Measurements from ENCODE around the gene MRPL12. TPM values are rescaled to one million over a fixed set of nuclear protein-coding genes. Genes with fewer than 3 reads are reported as not detected.

MRPL12 gene
- total and polyA plus RNA-seq, 2 donors (not counting 1 experiment from before 2014, with no cell fraction given), result 23.8 to 25.6 TPM

DNA sequence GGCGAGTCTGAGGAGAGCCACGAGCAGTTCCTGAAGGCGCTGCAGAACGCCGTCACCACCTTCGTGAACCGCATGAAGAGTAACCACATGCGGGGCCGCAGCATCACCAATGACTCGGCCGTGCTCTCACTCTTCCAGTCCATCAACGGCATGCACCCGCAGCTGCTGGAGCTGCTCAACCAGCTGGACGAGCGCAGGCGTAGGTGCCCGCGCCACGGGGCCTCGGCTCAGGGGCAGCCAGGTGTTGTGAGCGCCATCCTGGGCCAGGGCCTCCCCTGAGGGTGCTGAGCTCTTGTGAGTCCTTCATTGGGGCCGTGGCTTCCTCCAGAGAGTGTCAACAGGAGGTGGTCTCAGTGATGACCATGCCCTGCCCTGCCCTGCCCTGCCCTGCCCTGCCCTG is 7.4 kb upstream of the MRPL12 start:
- no peaks in the 10 kb centered on the region for H3K9me3 ChIP-seq (ENCODE audit: control extremely low read depth in 1 of 3, control insufficient read depth in 2 of 3, insufficient read depth in 1 of 3, low read length in 2 of 3)
- POLR2A ChIA-PET, result no interaction called here
- WGBS (ENCODE audit: insufficient coverage), result 97% methylated on average over 22 of the region's 22 CpGs
- H3K27ac ChIP-seq (ENCODE audit: low read length in 2 of 2), result no peak overlapping the region
- ATAC-seq (ENCODE audit: low read depth) (no peak), DNase-seq (no peak)
- TF ChIP-seq, protein P1, sequence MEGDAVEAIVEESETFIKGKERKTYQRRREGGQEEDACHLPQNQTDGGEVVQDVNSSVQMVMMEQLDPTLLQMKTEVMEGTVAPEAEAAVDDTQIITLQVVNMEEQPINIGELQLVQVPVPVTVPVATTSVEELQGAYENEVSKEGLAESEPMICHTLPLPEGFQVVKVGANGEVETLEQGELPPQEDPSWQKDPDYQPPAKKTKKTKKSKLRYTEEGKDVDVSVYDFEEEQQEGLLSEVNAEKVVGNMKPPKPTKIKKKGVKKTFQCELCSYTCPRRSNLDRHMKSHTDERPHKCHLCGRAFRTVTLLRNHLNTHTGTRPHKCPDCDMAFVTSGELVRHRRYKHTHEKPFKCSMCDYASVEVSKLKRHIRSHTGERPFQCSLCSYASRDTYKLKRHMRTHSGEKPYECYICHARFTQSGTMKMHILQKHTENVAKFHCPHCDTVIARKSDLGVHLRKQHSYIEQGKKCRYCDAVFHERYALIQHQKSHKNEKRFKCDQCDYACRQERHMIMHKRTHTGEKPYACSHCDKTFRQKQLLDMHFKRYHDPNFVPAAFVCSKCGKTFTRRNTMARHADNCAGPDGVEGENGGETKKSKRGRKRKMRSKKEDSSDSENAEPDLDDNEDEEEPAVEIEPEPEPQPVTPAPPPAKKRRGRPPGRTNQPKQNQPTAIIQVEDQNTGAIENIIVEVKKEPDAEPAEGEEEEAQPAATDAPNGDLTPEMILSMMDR (IDR thresholded peaks at IDR 0.05), result no peak
- no peak for TF ChIP-seq EZH2 (IDR thresholded peaks at IDR 0.05; ENCODE audit: borderline replicate concordance, insufficient read depth, low read depth, low read length, poor library complexity, severe bottlenecking)
- H3K27me3 ChIP-seq (replicated peaks in 1 of 4; ENCODE audit: control extremely low read depth in 1 of 4, control insufficient read depth in 3 of 4, insufficient read depth in 4 of 4, low read length in 3 of 4), result no peaks in the 10 kb centered on the region
- H3K4me1 ChIP-seq (ENCODE audit: control insufficient read depth in 2 of 2, insufficient read depth in 2 of 2, low read length in 2 of 2), result no peaks in the 10 kb centered on the region
- intact Hi-C loops (cut with micrococcal nuclease), result no loop called here
- peaks cover 29% of the 10 kb centered on the region for H3K79me2 ChIP-seq (ENCODE audit: control insufficient read depth, insufficient read depth, low read length)
- peaks cover 42% of the 10 kb centered on the region for H4K20me1 ChIP-seq (ENCODE audit: control insufficient read depth, insufficient read depth, low read length, poor library complexity, severe bottlenecking)
- no peaks in the 10 kb centered on the region for H3K27me3 Mint-ChIP-seq
- no peaks in the 10 kb centered on the region for H3K9me3 Mint-ChIP-seq (ENCODE audit: insufficient read depth)
- no peak overlapping the region for H3K4me3 ChIP-seq (ENCODE audit: control extremely low read depth in 1 of 5, extremely low read depth in 1 of 5, insufficient read depth in 1 of 5, low read depth in 2 of 5, low read length in 4 of 5)
- no peak overlapping the region for H3K4me3 Mint-ChIP-seq
- CTCF ChIA-PET, result no interaction called here
- H3K4me1 Mint-ChIP-seq, result peaks cover under 1% of the 10 kb centered on the region
- no peak overlapping the region for H3K9ac ChIP-seq (ENCODE audit: low read length)
- H3K4me2 ChIP-seq (replicated peaks; ENCODE audit: low read depth, low read length, poor library complexity, severe bottlenecking), result no peak overlapping the region
- no peak overlapping the region for H3K27ac Mint-ChIP-seq
- H3K36me3 ChIP-seq (replicated peaks in 1 of 2; ENCODE audit: control extremely low read depth in 1 of 2, control insufficient read depth in 1 of 2, extremely low read depth in 1 of 2, insufficient read depth in 2 of 2, low read length in 1 of 2), result peaks cover 0 to 60% of the 10 kb centered on the region in 2 experiments
- no peak overlapping the region for H2AFZ ChIP-seq (ENCODE audit: insufficient read depth, low read depth, low read length, poor library complexity, severe bottlenecking)

DNA sequence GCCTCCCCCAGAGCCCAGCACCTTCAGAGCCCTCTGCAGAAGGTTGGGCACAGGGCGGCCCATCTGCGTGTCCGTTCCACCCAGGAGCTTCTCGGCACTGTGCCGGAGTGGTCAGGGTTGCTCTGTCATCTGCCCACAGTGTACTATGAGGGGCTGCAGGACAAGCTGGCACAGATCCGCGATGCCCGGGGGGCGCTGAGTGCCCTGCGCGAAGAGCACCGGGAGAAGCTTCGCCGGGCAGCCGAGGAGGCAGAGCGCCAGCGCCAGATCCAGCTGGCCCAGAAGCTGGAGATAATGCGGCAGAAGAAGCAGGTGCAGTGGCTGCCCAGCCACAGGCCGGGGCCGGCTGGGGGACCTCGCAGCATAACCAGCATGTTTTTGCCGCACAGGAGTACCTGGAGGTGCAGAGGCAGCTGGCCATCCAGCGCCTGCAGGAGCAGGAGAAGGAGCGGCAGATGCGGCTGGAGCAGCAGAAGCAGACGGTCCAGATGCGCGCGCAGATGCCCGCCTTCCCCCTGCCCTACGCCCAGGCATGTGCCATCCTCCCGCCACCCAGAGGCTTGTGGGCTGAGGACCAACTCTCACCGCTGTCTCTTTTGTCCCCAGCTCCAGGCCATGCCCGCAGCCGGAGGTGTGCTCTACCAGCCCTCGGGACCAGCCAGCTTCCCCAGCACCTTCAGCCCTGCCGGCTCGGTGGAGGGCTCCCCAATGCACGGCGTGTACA is 6.8 kb upstream of the MRPL12 start:
- peaks cover 42% of the 10 kb centered on the region for H4K20me1 ChIP-seq (ENCODE audit: control insufficient read depth, insufficient read depth, low read length, poor library complexity, severe bottlenecking)
- H3K79me2 ChIP-seq (ENCODE audit: control insufficient read depth, insufficient read depth, low read length), result peaks cover 33% of the 10 kb centered on the region
- no peak overlapping the region for H3K9ac ChIP-seq (ENCODE audit: low read length)
- TF ChIP-seq, protein P1 (IDR thresholded peaks at IDR 0.05), result no peak
- TF ChIP-seq EZH2 (IDR thresholded peaks at IDR 0.05; ENCODE audit: borderline replicate concordance, insufficient read depth, low read depth, low read length, poor library complexity, severe bottlenecking), result no peak
- H3K36me3 ChIP-seq (replicated peaks in 1 of 2; ENCODE audit: control extremely low read depth in 1 of 2, control insufficient read depth in 1 of 2, extremely low read depth in 1 of 2, insufficient read depth in 2 of 2, low read length in 1 of 2), result peaks cover 0 to 60% of the 10 kb centered on the region in 2 experiments
- CTCF ChIA-PET, result no interaction called here
- DNase-seq (no peak), ATAC-seq (ENCODE audit: low read depth) (no peak)
- peaks cover 2 to 6% of the 10 kb centered on the region in 2 donors for H3K4me1 ChIP-seq (ENCODE audit: control insufficient read depth in 2 of 2, insufficient read depth in 2 of 2, low read length in 2 of 2)
- Mint-ChIP-seq H3K4me1 (peaks cover 5% of the 10 kb centered on the region), H3K9me3 (ENCODE audit: insufficient read depth) (no peaks in the 10 kb centered on the region), H3K4me3 (no peak overlapping the region), H3K27me3 (no peaks in the 10 kb centered on the region), H3K27ac (no peak overlapping the region)
- H3K4me2 ChIP-seq (replicated peaks; ENCODE audit: low read depth, low read length, poor library complexity, severe bottlenecking), result no peak overlapping the region
- no peak overlapping the region for H3K4me3 ChIP-seq (ENCODE audit: control extremely low read depth in 1 of 5, extremely low read depth in 1 of 5, insufficient read depth in 1 of 5, low read depth in 2 of 5, low read length in 4 of 5)
- H3K27ac ChIP-seq (ENCODE audit: low read length in 2 of 2), result no peak overlapping the region
- no peaks in the 10 kb centered on the region for H3K9me3 ChIP-seq (ENCODE audit: control extremely low read depth in 1 of 3, control insufficient read depth in 2 of 3, insufficient read depth in 1 of 3, low read length in 2 of 3)
- H3K27me3 ChIP-seq (replicated peaks in 1 of 4; ENCODE audit: control extremely low read depth in 1 of 4, control insufficient read depth in 3 of 4, insufficient read depth in 4 of 4, low read length in 3 of 4), result no peaks in the 10 kb centered on the region
- H2AFZ ChIP-seq (ENCODE audit: insufficient read depth, low read depth, low read length, poor library complexity, severe bottlenecking), result no peak overlapping the region
- intact Hi-C loops (cut with micrococcal nuclease), result no loop called here
- WGBS (ENCODE audit: insufficient coverage), result 98% methylated on average over 40 of the region's 40 CpGs
- POLR2A ChIA-PET, result no interaction called here

All from B cell (primary cell).